Measurements from ENCODE around the gene ARMS2. TPM values are rescaled to one million over a fixed set of nuclear protein-coding genes. Genes with fewer than 3 reads are reported as not detected.

ARMS2 gene
- total and polyA plus RNA-seq, 2 experiments from 2014 or later = not detected

GRCh38 chr10:122504610-122504950 lies 50.1 kb downstream of the ARMS2 start (continued):
- TF ChIP-seq ZNF462 (CRISPR knock-in tag; IDR thresholded peaks at IDR 0.05) (no peak), STAT1 (IDR thresholded peaks at IDR 0.05; ENCODE audit: unreplicated experiment) (no peak)

- Mint-ChIP-seq H3K27me3 (ENCODE audit: insufficient read depth, low read depth, poor library complexity) (peaks cover 3% of the 10 kb centered on the region), H3K36me3 (ENCODE audit: low read depth) (no peaks in the 10 kb centered on the region; the same call in 2 of the 3 replicates), H3K4me3 (no peak overlapping the region), H3K27ac (no peak overlapping the region; the same call in 1 of the 2 replicates), H3K9me3 (no peaks in the 10 kb centered on the region), H3K4me1 (peaks cover 6% of the 10 kb centered on the region; the same call in 1 of the 3 replicates)
- no peaks in the 10 kb centered on the region for H3K4me1 ChIP-seq (ENCODE audit: insufficient read depth)
- no peaks in the 10 kb centered on the region for H3K79me2 ChIP-seq (replicated peaks; ENCODE audit: insufficient read depth)
- ATAC-seq (no peak), DNase-seq (ENCODE audit: low spot score) (no peak)
- H3K9me2 ChIP-seq (ENCODE audit: insufficient read depth) = no peaks in the 10 kb centered on the region
- H4K20me1 ChIP-seq (replicated peaks; ENCODE audit: insufficient read depth) = no peaks in the 10 kb centered on the region
- no peak overlapping the region for H3K4me3 ChIP-seq
- H2AFZ ChIP-seq = no peak overlapping the region
- H3K36me3 ChIP-seq (ENCODE audit: insufficient read depth) = no peaks in the 10 kb centered on the region
- no peaks in the 10 kb centered on the region for H3F3A ChIP-seq (replicated peaks; ENCODE audit: low read depth)
- no peak overlapping the region for H3K27ac ChIP-seq (ENCODE audit: low read depth)
- no peaks in the 10 kb centered on the region for H3K27me3 ChIP-seq (ENCODE audit: insufficient read depth)
- H3K4me2 ChIP-seq = no peak overlapping the region
- no peak for TF ChIP-seq NANOG (IDR thresholded peaks at IDR 0.05; ENCODE audit: borderline replicate concordance)
- no peak for TF ChIP-seq REST (IDR thresholded peaks at IDR 0.05; ENCODE audit: unreplicated experiment)
- no peak for TF ChIP-seq JUNB (IDR thresholded peaks at IDR 0.05; ENCODE audit: unreplicated experiment)
- TF ChIP-seq CTCF (conservative IDR thresholded peaks at IDR 0.05; ENCODE audit: low read depth in 2 of 2) = no peak
- no peak for TF ChIP-seq ETS1 (IDR thresholded peaks at IDR 0.05)
- TF ChIP-seq STAT1 (IDR thresholded peaks at IDR 0.05; ENCODE audit: unreplicated experiment) = no peak
- TF ChIP-seq POLR2AphosphoS5 (IDR thresholded peaks at IDR 0.05; ENCODE audit: low read depth) = no peak
- no peak for TF ChIP-seq EZH2 (IDR thresholded peaks at IDR 0.05; ENCODE audit: low read depth, unreplicated experiment)
- no peak for TF ChIP-seq CREB1 (CRISPR knock-in tag; IDR thresholded peaks at IDR 0.05; ENCODE audit: low read depth)
Measured at GRCh38 chr10:122505011-122505410, 50.6 kb downstream of the ARMS2 start.

All from GM23338 (cell line).